Measurements from ENCODE around the gene KRT71.

Gene KRT71

DNA sequence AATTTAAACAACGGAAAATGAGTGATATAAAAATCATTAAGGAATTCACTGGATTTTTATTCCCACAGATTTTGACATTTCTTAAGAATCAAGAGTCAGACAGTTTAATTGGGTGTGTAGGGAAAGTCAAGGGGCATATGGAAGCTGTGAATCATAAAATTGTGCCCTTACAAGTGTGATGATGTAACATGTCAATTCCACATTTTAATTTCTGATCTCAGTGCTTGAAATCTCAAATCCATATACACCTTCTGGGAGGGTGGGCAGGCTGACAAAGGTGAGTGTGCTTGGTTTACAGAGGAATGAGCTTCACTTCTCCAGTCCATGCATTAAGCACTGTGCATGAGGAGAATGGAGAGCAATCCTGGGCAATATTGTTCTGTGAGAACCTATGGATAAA is 58.8 kb downstream of the KRT71 start:
- H3K4me3 ChIP-seq (ENCODE audit: low read depth, low read length), result no peak overlapping the region
- no peak for DNase-seq (ENCODE audit: low read depth)
- TF ChIP-seq, protein P1, sequence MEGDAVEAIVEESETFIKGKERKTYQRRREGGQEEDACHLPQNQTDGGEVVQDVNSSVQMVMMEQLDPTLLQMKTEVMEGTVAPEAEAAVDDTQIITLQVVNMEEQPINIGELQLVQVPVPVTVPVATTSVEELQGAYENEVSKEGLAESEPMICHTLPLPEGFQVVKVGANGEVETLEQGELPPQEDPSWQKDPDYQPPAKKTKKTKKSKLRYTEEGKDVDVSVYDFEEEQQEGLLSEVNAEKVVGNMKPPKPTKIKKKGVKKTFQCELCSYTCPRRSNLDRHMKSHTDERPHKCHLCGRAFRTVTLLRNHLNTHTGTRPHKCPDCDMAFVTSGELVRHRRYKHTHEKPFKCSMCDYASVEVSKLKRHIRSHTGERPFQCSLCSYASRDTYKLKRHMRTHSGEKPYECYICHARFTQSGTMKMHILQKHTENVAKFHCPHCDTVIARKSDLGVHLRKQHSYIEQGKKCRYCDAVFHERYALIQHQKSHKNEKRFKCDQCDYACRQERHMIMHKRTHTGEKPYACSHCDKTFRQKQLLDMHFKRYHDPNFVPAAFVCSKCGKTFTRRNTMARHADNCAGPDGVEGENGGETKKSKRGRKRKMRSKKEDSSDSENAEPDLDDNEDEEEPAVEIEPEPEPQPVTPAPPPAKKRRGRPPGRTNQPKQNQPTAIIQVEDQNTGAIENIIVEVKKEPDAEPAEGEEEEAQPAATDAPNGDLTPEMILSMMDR (IDR thresholded peaks at IDR 0.05; ENCODE audit: low read depth, low read length), result no peak
- TF ChIP-seq POLR2A (IDR thresholded peaks at IDR 0.05; ENCODE audit: extremely low read depth, insufficient read length) (no peak), MYC (IDR thresholded peaks at IDR 0.05; ENCODE audit: low read depth, low read length) (no peak)
- TF ChIP-seq, protein P2, sequence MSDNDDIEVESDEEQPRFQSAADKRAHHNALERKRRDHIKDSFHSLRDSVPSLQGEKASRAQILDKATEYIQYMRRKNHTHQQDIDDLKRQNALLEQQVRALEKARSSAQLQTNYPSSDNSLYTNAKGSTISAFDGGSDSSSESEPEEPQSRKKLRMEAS (IDR thresholded peaks at IDR 0.05; ENCODE audit: low read depth, low read length), result no peak
